Esophagus squamous epithelium (tissue), 4 donors: ENCODE data around the gene SOX18.

ENCODE experiments used
- POLR2A ChIP-seq, 4 donors: fragments of 450-650 bp; IDR thresholded peaks; one replicate each; pipeline ENCODE4 v1.6.1; 2017; ENCODE audit warnings: antibody characterized with exemption in 4 of 4, mild to moderate bottlenecking in 4 of 4, moderate library complexity in 3 of 4
- TF ChIP-seq, protein P1 (sequence below), 6 experiments: fragments of 450-650 bp in 4 of 6; fragments of 200-600 bp in 2 of 6; sonication (generic) in 2 of 6; IDR thresholded peaks; one replicate each; pipeline ENCODE4 v1.5.1; 2016 to 2019; ENCODE audit warnings: antibody characterized with exemption in 6 of 6, mild to moderate bottlenecking in 4 of 6, moderate library complexity in 4 of 6

DNA sequence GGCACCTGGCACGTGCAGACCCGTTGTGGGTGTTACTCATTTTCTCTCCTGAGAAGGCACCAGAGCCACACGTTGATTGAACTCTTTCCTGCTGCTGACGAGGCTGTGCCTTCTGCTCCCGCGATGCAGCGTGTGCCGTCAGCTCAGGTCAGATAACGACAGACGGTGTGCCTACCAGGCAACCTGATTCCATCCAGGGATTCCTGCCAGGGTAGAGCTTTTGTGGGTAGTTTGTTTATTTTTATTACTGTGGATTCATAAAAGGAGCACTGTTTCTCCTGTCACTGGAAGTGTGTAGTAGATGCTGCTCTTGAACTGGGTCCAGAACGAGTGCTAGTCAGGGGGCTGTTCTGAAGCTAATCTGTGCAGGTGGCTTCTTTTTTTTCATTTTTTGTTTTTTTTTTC lies 47.8 kb downstream of the SOX18 start:
- TF ChIP-seq, protein P1, sequence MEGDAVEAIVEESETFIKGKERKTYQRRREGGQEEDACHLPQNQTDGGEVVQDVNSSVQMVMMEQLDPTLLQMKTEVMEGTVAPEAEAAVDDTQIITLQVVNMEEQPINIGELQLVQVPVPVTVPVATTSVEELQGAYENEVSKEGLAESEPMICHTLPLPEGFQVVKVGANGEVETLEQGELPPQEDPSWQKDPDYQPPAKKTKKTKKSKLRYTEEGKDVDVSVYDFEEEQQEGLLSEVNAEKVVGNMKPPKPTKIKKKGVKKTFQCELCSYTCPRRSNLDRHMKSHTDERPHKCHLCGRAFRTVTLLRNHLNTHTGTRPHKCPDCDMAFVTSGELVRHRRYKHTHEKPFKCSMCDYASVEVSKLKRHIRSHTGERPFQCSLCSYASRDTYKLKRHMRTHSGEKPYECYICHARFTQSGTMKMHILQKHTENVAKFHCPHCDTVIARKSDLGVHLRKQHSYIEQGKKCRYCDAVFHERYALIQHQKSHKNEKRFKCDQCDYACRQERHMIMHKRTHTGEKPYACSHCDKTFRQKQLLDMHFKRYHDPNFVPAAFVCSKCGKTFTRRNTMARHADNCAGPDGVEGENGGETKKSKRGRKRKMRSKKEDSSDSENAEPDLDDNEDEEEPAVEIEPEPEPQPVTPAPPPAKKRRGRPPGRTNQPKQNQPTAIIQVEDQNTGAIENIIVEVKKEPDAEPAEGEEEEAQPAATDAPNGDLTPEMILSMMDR (IDR thresholded peaks at IDR 0.05): no peak
- TF ChIP-seq POLR2A (IDR thresholded peaks at IDR 0.05): no peak
